ENCODE data around the gene TMEM63A.
"Not testable (repeated sequence)": the region's sequence is repeated elsewhere in the genome, so short reads cannot be mapped to it uniquely, and the experiment has no call there.

The TMEM63A gene

DNA sequence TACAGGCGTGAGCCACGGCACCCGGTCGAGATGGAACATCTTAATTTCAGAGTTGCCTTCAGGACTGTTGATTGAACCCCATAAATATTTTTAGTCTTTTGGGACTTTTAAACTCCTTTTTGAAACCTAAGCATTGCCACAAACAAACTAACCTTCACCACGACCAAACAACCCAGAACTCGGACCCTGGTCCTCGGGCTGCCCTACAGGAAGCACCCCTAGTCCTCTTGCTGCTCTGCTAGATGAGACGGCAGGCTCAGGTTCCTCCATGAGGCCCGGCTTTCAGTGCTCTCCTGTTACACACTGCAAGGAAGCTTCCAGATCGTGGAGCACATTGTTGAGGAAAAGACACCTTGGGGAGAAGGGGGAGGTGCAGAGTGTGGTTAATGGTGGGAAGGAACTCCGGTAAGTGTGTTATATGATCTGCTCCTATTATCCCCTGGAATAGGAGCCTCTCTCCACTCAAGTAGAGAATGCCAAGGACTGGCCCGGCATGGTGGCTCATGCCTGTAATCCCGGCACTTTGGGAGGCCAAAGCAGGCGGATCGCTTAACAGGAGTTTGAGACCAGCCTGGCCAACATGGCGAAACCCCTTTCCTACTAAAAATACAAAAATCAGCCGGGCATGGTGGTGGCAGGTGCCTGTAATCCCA, 66.5 kb downstream of the TMEM63A start:
- DNase-seq (ENCODE audit: extremely low read depth, insufficient read length): no peak
- TF ChIP-seq, protein P1, sequence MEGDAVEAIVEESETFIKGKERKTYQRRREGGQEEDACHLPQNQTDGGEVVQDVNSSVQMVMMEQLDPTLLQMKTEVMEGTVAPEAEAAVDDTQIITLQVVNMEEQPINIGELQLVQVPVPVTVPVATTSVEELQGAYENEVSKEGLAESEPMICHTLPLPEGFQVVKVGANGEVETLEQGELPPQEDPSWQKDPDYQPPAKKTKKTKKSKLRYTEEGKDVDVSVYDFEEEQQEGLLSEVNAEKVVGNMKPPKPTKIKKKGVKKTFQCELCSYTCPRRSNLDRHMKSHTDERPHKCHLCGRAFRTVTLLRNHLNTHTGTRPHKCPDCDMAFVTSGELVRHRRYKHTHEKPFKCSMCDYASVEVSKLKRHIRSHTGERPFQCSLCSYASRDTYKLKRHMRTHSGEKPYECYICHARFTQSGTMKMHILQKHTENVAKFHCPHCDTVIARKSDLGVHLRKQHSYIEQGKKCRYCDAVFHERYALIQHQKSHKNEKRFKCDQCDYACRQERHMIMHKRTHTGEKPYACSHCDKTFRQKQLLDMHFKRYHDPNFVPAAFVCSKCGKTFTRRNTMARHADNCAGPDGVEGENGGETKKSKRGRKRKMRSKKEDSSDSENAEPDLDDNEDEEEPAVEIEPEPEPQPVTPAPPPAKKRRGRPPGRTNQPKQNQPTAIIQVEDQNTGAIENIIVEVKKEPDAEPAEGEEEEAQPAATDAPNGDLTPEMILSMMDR (IDR thresholded peaks at IDR 0.05; ENCODE audit: insufficient read depth, low read length, poor library complexity, severe bottlenecking): no peak

DNA sequence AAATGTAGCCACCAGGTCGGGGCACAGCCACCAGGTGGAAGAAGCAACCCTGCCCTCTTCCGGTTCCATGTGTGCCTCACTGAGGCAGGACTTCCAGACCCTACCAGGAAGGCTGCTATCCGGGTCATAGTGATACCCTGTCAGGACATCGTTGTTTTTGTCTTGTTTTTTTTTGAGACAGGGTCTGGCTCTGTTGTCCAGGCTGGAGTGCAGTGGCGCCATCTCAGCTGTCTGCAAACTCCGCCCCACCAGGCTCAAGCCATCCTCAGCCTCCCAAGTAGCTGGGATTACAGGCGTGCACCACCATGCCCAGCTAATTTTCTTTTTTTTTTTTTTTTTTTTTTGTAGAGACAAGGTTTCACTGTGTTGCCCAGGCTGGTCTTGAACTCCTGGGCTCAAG, 67.1 kb downstream of the TMEM63A start:
- not testable (repeated sequence) for H3K4me3 ChIP-seq (replicated peaks; ENCODE audit: low read depth, low read length); DNase-seq (ENCODE audit: extremely low read depth, insufficient read length); H3K36me3 ChIP-seq (ENCODE audit: control insufficient read depth, insufficient read depth, low read length); H3K27me3 ChIP-seq (replicated peaks; ENCODE audit: control insufficient read depth, insufficient read depth, low read length)

More for the DNA sequence above, 66.5 kb downstream of the TMEM63A start:
- Histone ChIP-seq H3K36me3 (ENCODE audit: control insufficient read depth, insufficient read depth, low read length) (no peaks in the 10 kb centered on the region), H3K4me3 (replicated peaks; ENCODE audit: low read depth, low read length) (no peak overlapping the region), H3K27me3 (replicated peaks; ENCODE audit: control insufficient read depth, insufficient read depth, low read length) (no peaks in the 10 kb centered on the region)

DNA sequence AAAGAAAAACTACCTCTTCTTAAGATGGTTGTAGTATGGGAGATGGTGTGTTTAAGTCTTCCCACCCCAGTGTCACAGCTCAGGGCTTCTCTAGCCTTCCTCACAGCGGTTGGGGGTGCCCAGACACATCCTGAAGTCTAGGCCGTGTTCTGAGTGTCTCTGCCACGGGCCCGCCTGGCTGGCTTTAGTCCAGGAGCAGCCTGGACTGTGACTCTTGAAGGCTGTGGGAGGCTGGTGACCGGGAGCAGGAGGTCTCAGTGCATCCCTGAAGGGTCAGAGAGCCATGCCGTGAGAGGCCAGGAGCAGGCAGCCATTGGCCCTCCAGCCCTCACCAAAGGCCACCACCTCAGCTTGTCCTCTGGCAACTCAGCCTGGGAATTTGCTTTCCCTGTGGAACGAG, 67.8 kb downstream of the TMEM63A start:
- no peak overlapping the region for H3K4me3 ChIP-seq (replicated peaks; ENCODE audit: low read depth, low read length)
- H3K36me3 ChIP-seq (ENCODE audit: control insufficient read depth, insufficient read depth, low read length): no peaks in the 10 kb centered on the region
- no peaks in the 10 kb centered on the region for H3K27me3 ChIP-seq (replicated peaks; ENCODE audit: control insufficient read depth, insufficient read depth, low read length)
- no peak for DNase-seq (ENCODE audit: extremely low read depth, insufficient read length)
- TF ChIP-seq, protein P1 (IDR thresholded peaks at IDR 0.05; ENCODE audit: insufficient read depth, low read length, poor library complexity, severe bottlenecking): no peak

DNA sequence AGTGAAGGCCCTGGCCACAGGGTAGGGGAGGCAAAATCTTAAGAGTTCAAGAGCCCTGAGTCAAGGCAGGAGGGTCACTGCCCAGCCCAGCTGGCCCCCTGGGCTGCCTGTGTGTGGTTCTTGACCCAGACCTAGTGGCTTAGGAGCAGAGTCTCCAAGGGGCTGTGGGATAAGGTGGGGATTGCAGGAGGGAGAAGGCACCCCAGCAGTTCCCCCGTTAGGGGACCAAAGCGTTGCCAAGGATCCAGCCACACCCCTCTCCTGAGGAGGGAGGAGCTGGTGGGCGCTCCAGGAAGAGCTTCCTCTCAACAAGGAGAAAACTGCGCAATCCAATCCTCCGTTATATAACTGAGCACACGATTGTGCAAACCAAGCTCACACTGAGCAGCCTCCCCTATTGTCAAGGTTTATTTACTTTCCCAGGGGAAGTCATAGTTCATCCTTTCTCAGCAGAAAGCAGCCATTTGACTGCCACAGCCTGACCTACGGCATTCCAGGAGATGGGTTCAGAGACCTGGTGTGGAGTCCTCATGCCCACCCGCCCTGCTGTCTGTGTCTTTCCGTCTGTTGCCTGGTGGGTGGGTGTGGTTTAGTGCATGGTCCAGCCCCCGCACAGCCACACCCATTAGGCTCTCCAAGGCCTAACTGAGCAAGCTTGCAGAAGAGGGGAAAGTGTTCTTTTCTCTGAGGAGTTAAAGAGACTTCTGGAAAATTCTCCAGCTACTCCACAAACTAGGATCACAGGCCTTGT, 68.8 kb downstream of the TMEM63A start:
- no peak for DNase-seq (ENCODE audit: extremely low read depth, insufficient read length)
- no peaks in the 10 kb centered on the region for H3K27me3 ChIP-seq (replicated peaks; ENCODE audit: control insufficient read depth, insufficient read depth, low read length)
- H3K4me3 ChIP-seq (replicated peaks; ENCODE audit: low read depth, low read length): no peak overlapping the region
- no peaks in the 10 kb centered on the region for H3K36me3 ChIP-seq (ENCODE audit: control insufficient read depth, insufficient read depth, low read length)
- TF ChIP-seq, protein P1 (IDR thresholded peaks at IDR 0.05; ENCODE audit: insufficient read depth, low read length, poor library complexity, severe bottlenecking): no peak

DNA sequence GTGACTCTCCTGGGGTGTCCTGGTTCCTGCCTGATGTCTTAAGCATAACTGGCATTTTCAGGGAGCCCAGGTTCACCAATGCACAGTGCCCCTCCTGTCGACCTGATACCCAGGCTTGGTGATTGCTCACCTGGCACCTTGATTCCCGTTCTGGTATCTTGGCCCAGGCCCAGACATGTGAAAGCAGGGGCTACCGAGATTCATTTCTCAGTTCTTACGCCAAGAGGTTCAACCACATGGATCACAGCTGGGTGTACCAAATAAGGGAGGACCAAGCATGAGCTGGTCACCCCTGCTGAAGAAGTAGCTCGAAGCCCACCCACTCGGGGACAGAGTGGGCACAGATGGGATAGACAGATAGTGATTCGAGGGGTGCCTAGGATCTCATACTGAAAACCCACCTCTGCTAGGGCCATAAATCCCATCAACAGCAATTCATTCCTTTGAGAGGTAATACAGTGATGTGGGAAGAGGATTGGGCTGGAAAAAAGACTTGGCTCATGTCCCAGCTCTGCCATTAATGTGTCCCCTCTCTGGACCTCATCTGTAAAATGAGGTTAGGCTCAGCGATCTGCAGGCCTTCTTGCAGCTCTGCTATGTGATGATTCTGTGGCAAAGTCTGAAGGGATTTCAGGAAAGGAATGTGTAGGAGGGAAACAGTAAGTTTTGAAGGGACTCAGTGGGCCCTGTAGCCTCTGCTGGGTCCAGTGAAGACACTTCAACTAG, 69.5 kb downstream of the TMEM63A start:
- DNase-seq (ENCODE audit: extremely low read depth, insufficient read length): no peak
- Histone ChIP-seq H3K27me3 (replicated peaks; ENCODE audit: control insufficient read depth, insufficient read depth, low read length) (no peaks in the 10 kb centered on the region), H3K4me3 (replicated peaks; ENCODE audit: low read depth, low read length) (no peak overlapping the region), H3K36me3 (ENCODE audit: control insufficient read depth, insufficient read depth, low read length) (no peaks in the 10 kb centered on the region)
- TF ChIP-seq, protein P1 (IDR thresholded peaks at IDR 0.05; ENCODE audit: insufficient read depth, low read length, poor library complexity, severe bottlenecking): no peak

Measured in GM06990 (cell line).